HCT116 (cell line): ENCODE results near the gene CELF3. TPM values are rescaled to one million over a fixed set of nuclear protein-coding genes. Genes with fewer than 3 reads are reported as not detected.
"Not testable (repeated sequence)": the region's sequence is repeated elsewhere in the genome, so short reads cannot be mapped to it uniquely, and the experiment has no call there.

Experiments
- ATAC-seq: fragments of 200-7000 bp; cut with Tn5 transposase; 2 replicates; pipeline ENCODE4 v1.9.1; 2020; ENCODE audit warnings: mild to moderate bottlenecking, moderate library complexity
- BruUV-seq: library from RNA; stranded (reverse); fragments of 400-500 nt; replicated peaks from 2 replicates; lab custom pipeline; 2021; lab: Mats Ljungman, UMichigan
- CTCF ChIA-PET: fragments of 300-600 bp; sonication (Branson Sonifier 250); formaldehyde crosslinking; loops from one replicate; lab custom pipeline; 2021; ENCODE audit warnings: antibody characterized with exemption; lab: Charles Lee
- POLR2A ChIA-PET: fragments of 300-600, 350-600 bp; sonication (Branson Sonifier 250); formaldehyde crosslinking; loops from one replicate; lab custom pipeline; 2021; ENCODE audit warnings: antibody characterized with exemption; lab: Charles Lee
- RAD21 ChIA-PET, 2 experiments: fragments of 300-600 bp; sonication (Branson Sonifier 250); formaldehyde crosslinking; loops; one replicate each; lab custom pipeline; 2023; ENCODE audit warnings: low total read pairs in 2 of 2; ENCODE audit not compliant: uncharacterized antibody in 2 of 2, unreplicated experiment in 2 of 2, low non-redundant PET in 1 of 2; lab: Charles Lee
- DNase-seq: peaks from one replicate; pipeline ENCODE4 v3.0.0-alpha.2; 2010; ENCODE audit warnings: low read depth, low spot score
- H2AFZ ChIP-seq: fragments of 200-600 bp; shearing (Covaris generic), sonication (generic); 2 replicates; pipeline ENCODE4 v1.6.1; 2017; ENCODE audit warnings: low read depth, mixed run types, mixed read lengths, antibody characterized with exemption, low read length; ENCODE audit not compliant: poor library complexity, severe bottlenecking
- H3K27ac ChIP-seq: 2 replicates; pipeline ENCODE4 v1.5.1; 2012; ENCODE audit warnings: low read depth, low read length
- H3K27me3 ChIP-seq: fragments of 200-600 bp; sonication (generic); 2 replicates; pipeline ENCODE4 v1.6.1; 2016; ENCODE audit warnings: mixed run types, low read length, mixed read lengths; ENCODE audit not compliant: insufficient read depth
- H3K36me3 ChIP-seq, 2 experiments: fragments of 200-500 bp in 1 of 2; fragments of 200-600 bp in 1 of 2; sonication (Bioruptor generic) in 1 of 2; sonication (generic) in 1 of 2; 2 replicates each; pipeline versions ENCODE4 v1.5.1 to v1.6.1; 2014 to 2016; ENCODE audit warnings: low read length in 2 of 2, inconsistent platforms in 1 of 2, mixed read lengths in 1 of 2, mixed run types in 1 of 2; ENCODE audit not compliant: insufficient read depth in 2 of 2, control insufficient read depth in 1 of 2
- H3K4me1 ChIP-seq, 2 experiments: fragments of 200-600 bp in 1 of 2; sonication (generic) in 1 of 2; 2 replicates each; pipeline versions ENCODE4 v1.5.1 to v1.6.1; 2012 to 2017; ENCODE audit warnings: low read length in 2 of 2, inconsistent platforms in 1 of 2, mild to moderate bottlenecking in 1 of 2, mixed read lengths in 1 of 2, mixed run types in 1 of 2, moderate library complexity in 1 of 2; ENCODE audit not compliant: insufficient read depth in 2 of 2, control insufficient read depth in 1 of 2
- H3K4me2 ChIP-seq: fragments of 200-600 bp; sonication (generic); 2 replicates; pipeline ENCODE4 v1.6.1; 2017; ENCODE audit warnings: mixed run types, low read length, mixed read lengths
- H3K4me3 ChIP-seq, 2 experiments: fragments of 200-600 bp in 1 of 2; sonication (generic) in 1 of 2; replicated peaks in 1 of 2; 2 replicates each; pipeline ENCODE4 v1.5.1; 2011 to 2016; ENCODE audit warnings: low read length in 2 of 2, control low read depth in 1 of 2, low read depth in 1 of 2, mild to moderate bottlenecking in 1 of 2, mixed read lengths in 1 of 2, mixed run types in 1 of 2
- H3K79me2 ChIP-seq: fragments of 200-600 bp; sonication (generic); 2 replicates; pipeline ENCODE4 v1.6.1; 2017; ENCODE audit warnings: mild to moderate bottlenecking, mixed run types, low read length, moderate library complexity, mixed read lengths; ENCODE audit not compliant: insufficient read depth
- H3K9ac ChIP-seq: fragments of 200-600 bp; sonication (generic); 2 replicates; pipeline ENCODE4 v1.6.1; 2016; ENCODE audit warnings: low read length, mixed read lengths
- H3K9me2 ChIP-seq: fragments of 200-600 bp; sonication (generic), shearing (Covaris generic); 2 replicates; pipeline ENCODE4 v1.6.1; 2017; ENCODE audit warnings: mixed run types, mild to moderate bottlenecking, moderate library complexity; ENCODE audit not compliant: insufficient read depth
- H3K9me3 ChIP-seq, 2 experiments: fragments of 200-500 bp in 1 of 2; fragments of 200-600 bp in 1 of 2; sonication (Bioruptor generic) in 1 of 2; sonication (generic) in 1 of 2; 2 replicates each; pipeline ENCODE4 v1.6.1; 2014 to 2017; ENCODE audit warnings: low read length in 2 of 2, mixed read lengths in 2 of 2, inconsistent platforms in 1 of 2, low read depth in 1 of 2, mild to moderate bottlenecking in 1 of 2, mixed run types in 1 of 2, moderate library complexity in 1 of 2; ENCODE audit not compliant: control insufficient read depth in 1 of 2, insufficient read depth in 1 of 2
- H4K20me1 ChIP-seq: fragments of 200-600 bp; sonication (generic), shearing (Covaris generic); 2 replicates; pipeline ENCODE4 v1.6.1; 2017; ENCODE audit warnings: mixed run types, mild to moderate bottlenecking, moderate library complexity; ENCODE audit not compliant: insufficient read depth
- CEBPB ChIP-seq: IDR thresholded peaks from 2 replicates; pipeline ENCODE4 v1.6.1; 2012; ENCODE audit warnings: low read depth
- SP1 ChIP-seq: IDR thresholded peaks from 2 replicates; pipeline ENCODE4 v1.6.1; 2012; ENCODE audit warnings: low read depth
- intact Hi-C: fragments of 100-400 bp; cut with micrococcal nuclease; formaldehyde crosslinking; loops from 2 replicates; pipeline ENCODE4 v1.10.0; 2022
- total RNA-seq: library from RNA; stranded (reverse); gene quantifications from one replicate; pipeline ENCODE4 v1.2.1, GENCODE V29; 2021; ENCODE audit not compliant: unreplicated experiment

The CELF3 gene
- total RNA-seq, 1 experiment from 2014 or later, result not detected

DNA sequence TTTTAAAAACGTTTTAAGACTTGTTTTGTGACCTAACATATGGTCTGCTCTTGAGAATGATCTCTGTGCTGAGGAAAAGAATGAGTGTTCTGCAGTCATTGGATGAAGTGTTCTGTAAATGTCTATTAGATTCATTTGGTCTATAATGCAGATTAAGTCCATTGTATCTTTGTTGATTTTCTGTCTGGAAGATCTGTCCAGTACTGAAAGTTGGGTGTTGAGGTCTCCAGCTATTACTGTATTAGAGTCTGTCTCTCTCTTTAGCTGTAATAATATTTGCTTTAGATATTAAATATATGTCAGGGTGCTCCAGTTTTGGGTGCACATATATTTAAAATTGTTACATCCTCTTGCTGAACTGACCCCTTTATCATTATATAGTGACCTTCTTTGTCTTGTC lies 43.2 kb downstream of the CELF3 start:
- no TSS peak for BruUV-seq
- DNase-seq (no peak), ATAC-seq (no peak)
- Histone ChIP-seq H2AFZ (no peak overlapping the region), H3K4me1 (peaks cover 0 to 3% of the 10 kb centered on the region in 2 experiments; a peak in 1 of 4 replicates), H3K9me3 (no peaks in the 10 kb centered on the region), H3K79me2 (0 out of 2 replicates have a peak, but pooled peaks cover 8% of the 10 kb centered on the region), H3K9ac (no peak overlapping the region), H3K36me3 (0 out of 4 replicates have a peak, but pooled peaks cover 0 to 8% of the 10 kb centered on the region in 2 experiments), H4K20me1 (no peaks in the 10 kb centered on the region), H3K4me3 (no peak overlapping the region), H3K9me2 (no peaks in the 10 kb centered on the region), H3K4me2 (no peak overlapping the region), H3K27ac (no peak overlapping the region), H3K27me3 (no peaks in the 10 kb centered on the region)
- ChIA-PET CTCF (no interaction called here), RAD21 (no interaction called here), POLR2A (no interaction called here)
- TF ChIP-seq CEBPB (no peak), SP1 (no peak)
- intact Hi-C loops, result no loop called here

DNA sequence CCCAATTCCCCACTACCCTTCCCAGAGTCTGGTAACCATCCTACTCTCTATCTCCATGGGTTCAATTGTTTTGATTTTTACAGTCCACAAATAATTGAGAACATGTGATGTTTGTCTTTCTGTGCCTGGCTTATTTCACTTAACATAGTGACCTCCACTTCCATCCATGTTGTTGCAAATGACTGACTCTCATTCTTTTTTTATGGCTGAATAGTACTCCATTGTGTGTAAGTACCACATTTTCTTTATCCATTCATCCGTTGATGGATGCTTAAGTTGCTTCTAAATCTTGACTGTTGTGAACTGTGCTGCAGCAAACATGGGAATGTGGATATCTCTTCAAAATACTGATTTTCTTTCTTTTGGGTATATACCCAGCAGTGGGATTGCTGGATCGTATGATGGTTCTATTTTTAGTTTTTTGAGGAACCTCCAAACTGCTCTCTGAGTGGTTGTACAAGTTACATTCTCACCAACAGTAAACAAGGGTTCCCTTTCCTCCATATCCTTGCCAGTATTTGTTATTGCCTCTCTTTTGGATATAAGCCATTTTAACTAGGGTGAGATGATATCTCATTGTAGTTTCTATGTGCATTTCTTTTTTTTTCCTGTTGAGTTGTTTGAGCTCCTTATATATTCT lies 46.4 kb downstream of the CELF3 start:
- RAD21 ChIA-PET, H3K36me3 ChIP-seq, intact Hi-C loops: not testable (repeated sequence)

More for the DNA sequence above, 46.4 kb downstream of the CELF3 start:
- DNase-seq, H3K9ac ChIP-seq, POLR2A ChIA-PET, CTCF ChIA-PET, H3K27ac ChIP-seq, H4K20me1 ChIP-seq, ATAC-seq, H3K27me3 ChIP-seq, H3K4me3 ChIP-seq, H3K79me2 ChIP-seq, H3K4me1 ChIP-seq, H2AFZ ChIP-seq, H3K9me2 ChIP-seq, H3K4me2 ChIP-seq, H3K9me3 ChIP-seq, BruUV-seq: not testable (repeated sequence)
